ENCODE measurements around the gene SNRNP70. TPM values are rescaled to one million over a fixed set of nuclear protein-coding genes. Genes with fewer than 3 reads are reported as not detected.

SNRNP70 gene
- total and polyA plus RNA-seq, 2 of the 13 experiments (the other 11 are each of a cell fraction or from before 2014, with no cell fraction given), result 150 to 210 TPM

DNA sequence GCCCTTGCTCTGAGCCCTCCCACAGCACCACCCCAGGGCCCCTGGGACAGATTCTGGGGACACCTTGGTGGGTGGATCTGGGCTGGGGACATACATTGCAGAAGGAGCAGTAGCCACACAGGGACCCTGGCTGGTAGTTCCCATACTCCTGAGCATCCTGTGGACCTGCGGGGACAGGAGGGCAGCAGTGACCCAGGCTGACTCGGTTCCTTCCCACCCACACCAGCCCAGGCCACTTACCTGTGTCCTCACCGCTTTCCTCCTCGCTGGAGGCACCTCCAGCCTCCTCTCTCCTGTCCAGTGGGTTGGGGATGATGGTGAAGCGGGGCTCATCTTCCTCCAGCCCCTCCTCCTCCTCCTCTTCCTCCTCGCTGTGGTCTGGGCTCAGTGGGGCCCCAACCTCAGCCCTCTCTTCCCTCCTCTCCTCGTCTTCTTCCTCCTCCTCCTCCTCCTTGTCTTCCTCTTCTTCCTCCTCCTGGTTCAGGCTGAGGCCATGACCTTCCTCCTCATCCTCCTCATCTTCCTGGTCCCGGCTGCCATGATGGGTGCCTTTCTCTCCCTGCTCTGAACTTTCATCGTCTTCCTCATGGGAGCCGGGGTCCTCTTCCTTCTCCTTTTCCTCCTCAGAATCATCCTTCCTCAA lies 68.0 kb downstream of the SNRNP70 start:
- no TSS peak for BruUV-seq (replicated peaks)
- Histone ChIP-seq H3K9ac (ENCODE audit: insufficient read depth, low read depth, low read length) (no peak overlapping the region), H3K27me3 (ENCODE audit: control insufficient read depth in 1 of 2, insufficient read depth in 2 of 2, low read length in 2 of 2) (no peaks in the 10 kb centered on the region; a peak in 2 of 5 replicates), H2AFZ (ENCODE audit: low read length) (no peak overlapping the region), H3K79me2 (ENCODE audit: insufficient read depth, low read length) (no peaks in the 10 kb centered on the region), H3K4me2 (ENCODE audit: low read depth, low read length) (no peak overlapping the region; the same call in 1 of the 2 replicates), H3K4me3 (replicated peaks in 1 of 3; ENCODE audit: insufficient read depth in 1 of 3, low read depth in 2 of 3, low read length in 3 of 3) (no peak overlapping the region), H3K27ac (ENCODE audit: extremely low read length, insufficient read depth, low read length) (no peak overlapping the region), H4K20me1 (ENCODE audit: insufficient read depth, low read length) (no peaks in the 10 kb centered on the region), H3K36me3 (replicated peaks in 1 of 2; ENCODE audit: control insufficient read depth in 1 of 2, insufficient read depth in 2 of 2, low read length in 2 of 2) (no peaks in the 10 kb centered on the region), H3K9me3 (ENCODE audit: low read length) (no peaks in the 10 kb centered on the region), H3K4me1 (ENCODE audit: insufficient read depth, low read length) (peaks cover 61% of the 10 kb centered on the region)
- TF ChIP-seq TEAD3 (CRISPR knock-in tag; optimal IDR thresholded peaks at IDR 0.05; ENCODE audit: borderline replicate concordance) (no peak), SIN3B (IDR thresholded peaks at IDR 0.05; ENCODE audit: low read length) (no peak), FOXJ3 (CRISPR knock-in tag; IDR thresholded peaks at IDR 0.05; ENCODE audit: borderline replicate concordance) (no peak), SALL2 (CRISPR knock-in tag; IDR thresholded peaks at IDR 0.05) (no peak), ZFP82 (CRISPR knock-in tag; IDR thresholded peaks at IDR 0.05; ENCODE audit: borderline replicate concordance) (no peak)
- TF ChIP-seq, protein P1, sequence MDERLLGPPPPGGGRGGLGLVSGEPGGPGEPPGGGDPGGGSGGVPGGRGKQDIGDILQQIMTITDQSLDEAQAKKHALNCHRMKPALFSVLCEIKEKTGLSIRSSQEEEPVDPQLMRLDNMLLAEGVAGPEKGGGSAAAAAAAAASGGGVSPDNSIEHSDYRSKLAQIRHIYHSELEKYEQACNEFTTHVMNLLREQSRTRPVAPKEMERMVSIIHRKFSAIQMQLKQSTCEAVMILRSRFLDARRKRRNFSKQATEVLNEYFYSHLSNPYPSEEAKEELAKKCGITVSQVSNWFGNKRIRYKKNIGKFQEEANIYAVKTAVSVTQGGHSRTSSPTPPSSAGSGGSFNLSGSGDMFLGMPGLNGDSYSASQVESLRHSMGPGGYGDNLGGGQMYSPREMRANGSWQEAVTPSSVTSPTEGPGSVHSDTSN (CRISPR knock-in tag; IDR thresholded peaks at IDR 0.05), result no peak
- TF ChIP-seq, protein P2, sequence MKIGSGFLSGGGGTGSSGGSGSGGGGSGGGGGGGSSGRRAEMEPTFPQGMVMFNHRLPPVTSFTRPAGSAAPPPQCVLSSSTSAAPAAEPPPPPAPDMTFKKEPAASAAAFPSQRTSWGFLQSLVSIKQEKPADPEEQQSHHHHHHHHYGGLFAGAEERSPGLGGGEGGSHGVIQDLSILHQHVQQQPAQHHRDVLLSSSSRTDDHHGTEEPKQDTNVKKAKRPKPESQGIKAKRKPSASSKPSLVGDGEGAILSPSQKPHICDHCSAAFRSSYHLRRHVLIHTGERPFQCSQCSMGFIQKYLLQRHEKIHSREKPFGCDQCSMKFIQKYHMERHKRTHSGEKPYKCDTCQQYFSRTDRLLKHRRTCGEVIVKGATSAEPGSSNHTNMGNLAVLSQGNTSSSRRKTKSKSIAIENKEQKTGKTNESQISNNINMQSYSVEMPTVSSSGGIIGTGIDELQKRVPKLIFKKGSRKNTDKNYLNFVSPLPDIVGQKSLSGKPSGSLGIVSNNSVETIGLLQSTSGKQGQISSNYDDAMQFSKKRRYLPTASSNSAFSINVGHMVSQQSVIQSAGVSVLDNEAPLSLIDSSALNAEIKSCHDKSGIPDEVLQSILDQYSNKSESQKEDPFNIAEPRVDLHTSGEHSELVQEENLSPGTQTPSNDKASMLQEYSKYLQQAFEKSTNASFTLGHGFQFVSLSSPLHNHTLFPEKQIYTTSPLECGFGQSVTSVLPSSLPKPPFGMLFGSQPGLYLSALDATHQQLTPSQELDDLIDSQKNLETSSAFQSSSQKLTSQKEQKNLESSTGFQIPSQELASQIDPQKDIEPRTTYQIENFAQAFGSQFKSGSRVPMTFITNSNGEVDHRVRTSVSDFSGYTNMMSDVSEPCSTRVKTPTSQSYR (CRISPR knock-in tag; IDR thresholded peaks at IDR 0.05; ENCODE audit: borderline replicate concordance), result no peak
- WGBS (ENCODE audit: low lambda C conversion rate), result 80% methylated on average over 10 of the region's 10 CpGs
- ChIA-PET CTCF (ENCODE audit: low intra/inter-chr PET ratio, low total read pairs) (no interaction called here), POLR2A (no interaction called here)
- FAIRE-seq, result no peak
- intact Hi-C loops (cut with micrococcal nuclease; ENCODE audit: unreplicated experiment), result loop anchor here (10.0 kb wide), 1 partner anchor 52 kb away; no protein-coding TSS in a partner anchor
- ATAC-seq, result no peak
- in situ Hi-C loops (cut with HindIII; ENCODE audit: extremely low pct_ligation_motif_present, low pct_unique_long_range_greater_than_20kb), result loop anchor here (5.0 kb wide), 1 partner anchor 36 kb away; the partner anchor contains the start of genes C19orf73 and PPFIA3
- no peak for DNase-seq (ENCODE audit: low spot score)
